A673 (cell line): ENCODE data around the gene NCAPH2. TPM values are rescaled to one million over a fixed set of nuclear protein-coding genes. Genes with fewer than 3 reads are reported as not detected.

ENCODE experiments used
- BruUV-seq: library from RNA; stranded (reverse); fragments of 400-500 nt; replicated peaks from 2 replicates; lab custom pipeline; 2021; lab: Mats Ljungman, UMichigan
- CTCF ChIA-PET: fragments of 300-600 bp; sonication (Branson Sonifier 250); formaldehyde crosslinking; loops from one replicate; lab custom pipeline; 2022; ENCODE audit warnings: antibody characterized with exemption; lab: Charles Lee
- POLR2A ChIA-PET: fragments of 300-600 bp; sonication (Branson Sonifier 250); formaldehyde crosslinking; loops from one replicate; lab custom pipeline; 2022; ENCODE audit warnings: antibody characterized with exemption; ENCODE audit not compliant: low non-redundant PET; lab: Charles Lee
- DNase-seq: peaks from one replicate; pipeline ENCODE4 v3.0.0-alpha.2; 2015; ENCODE audit warnings: low spot score
- H3K27ac ChIP-seq: fragments of 200-600 bp; sonication (generic); 2 replicates; pipeline ENCODE4 v1.5.1; 2016; ENCODE audit warnings: mixed run types, low read depth, mild to moderate bottlenecking, mixed read lengths, antibody characterized with exemption, low read length; ENCODE audit not compliant: poor library complexity, severe bottlenecking
- H3K27me3 ChIP-seq: fragments of 200-600 bp; sonication (generic); replicated peaks from 2 replicates; pipeline ENCODE4 v1.6.1; 2017; ENCODE audit warnings: mixed run types, low read depth, mild to moderate bottlenecking, mixed read lengths, antibody characterized with exemption, low read length; ENCODE audit not compliant: insufficient read depth, poor library complexity
- H3K36me3 ChIP-seq: fragments of 200-600 bp; sonication (generic); 2 replicates; pipeline ENCODE4 v1.6.1; 2016; ENCODE audit warnings: mixed run types, mild to moderate bottlenecking, mixed read lengths, antibody characterized with exemption, low read length; ENCODE audit not compliant: insufficient read depth, poor library complexity, severe bottlenecking
- H3K4me1 ChIP-seq: fragments of 200-600 bp; sonication (generic); 2 replicates; pipeline ENCODE4 v1.6.1; 2017; ENCODE audit warnings: mixed run types, mild to moderate bottlenecking, mixed read lengths, antibody characterized with exemption, low read length; ENCODE audit not compliant: insufficient read depth, poor library complexity, severe bottlenecking
- H3K4me3 ChIP-seq: fragments of 200-600 bp; sonication (generic); 2 replicates; pipeline ENCODE4 v1.5.1; 2016; ENCODE audit warnings: low read depth, mixed run types, mild to moderate bottlenecking, mixed read lengths, low read length; ENCODE audit not compliant: poor library complexity, severe bottlenecking
- H3K9me3 ChIP-seq: fragments of 200-600 bp; sonication (generic); 2 replicates; pipeline ENCODE4 v1.6.1; 2016; ENCODE audit warnings: mixed run types, low read depth, mild to moderate bottlenecking, mixed read lengths, antibody characterized with exemption, low read length; ENCODE audit not compliant: poor library complexity, severe bottlenecking
- EZH2 ChIP-seq: fragments of 200-600 bp; sonication (generic); IDR thresholded peaks from 2 replicates; pipeline ENCODE4 v1.6.1; 2017; ENCODE audit warnings: borderline replicate concordance, low read depth, mild to moderate bottlenecking, mixed read lengths, antibody characterized with exemption, low read length; ENCODE audit not compliant: poor library complexity, severe bottlenecking
- intact Hi-C: fragments of 100-400 bp; cut with micrococcal nuclease; formaldehyde crosslinking; loops from one replicate; pipeline ENCODE4 v1.10.0; 2022; ENCODE audit not compliant: unreplicated experiment
- total RNA-seq: library from RNA; stranded (reverse); gene quantifications from 2 replicates; pipeline ENCODE4 v1.2.3, GENCODE V29; 2021
- TF ChIP-seq, protein P1 (sequence below): fragments of 300-800, 200-600 bp; sonication (generic); conservative IDR thresholded peaks from 2 replicates; pipeline ENCODE4 v1.5.1; 2017; ENCODE audit warnings: low read depth, mild to moderate bottlenecking, antibody characterized with exemption, low read length, moderate library complexity, mixed read lengths

NCAPH2 gene
- total RNA-seq, 1 experiment from 2014 or later = 135 TPM

DNA sequence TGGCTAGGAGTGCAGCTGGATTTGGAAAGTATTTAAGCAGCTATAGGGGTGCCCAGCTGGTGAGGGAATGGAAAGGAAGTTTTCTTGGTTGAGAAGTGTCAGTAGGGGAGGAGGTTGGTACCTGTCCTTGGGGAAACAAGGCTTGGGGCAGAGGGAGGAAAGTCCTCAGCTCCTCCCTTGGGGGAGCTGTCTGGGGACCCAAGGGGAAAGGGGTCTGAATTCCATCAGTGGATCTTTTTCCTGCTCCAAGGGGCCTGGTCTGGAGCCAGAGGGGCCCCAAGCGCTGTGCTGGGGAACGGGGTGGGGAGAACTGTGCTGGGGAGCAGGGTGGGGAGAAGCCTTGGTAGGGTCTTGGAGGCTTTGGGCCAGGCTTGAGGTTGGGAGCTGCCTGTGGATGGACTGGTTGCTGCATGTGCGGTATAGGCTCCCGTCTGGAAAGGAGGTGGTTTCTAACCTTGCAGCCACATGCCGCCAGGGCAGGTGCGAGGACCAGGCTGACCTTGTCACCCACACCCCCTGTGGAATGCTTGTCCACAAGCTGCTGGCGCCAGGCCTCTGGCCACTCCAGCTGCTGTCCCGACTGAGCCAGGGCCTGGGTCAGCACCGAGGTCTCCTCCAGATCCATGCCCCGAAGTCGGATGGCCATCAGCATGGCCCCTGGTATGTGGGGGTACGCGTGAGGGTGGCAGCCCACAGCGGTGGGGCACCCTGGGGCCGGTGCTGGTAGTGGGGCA is 20.8 kb downstream of the NCAPH2 start:
- no peak overlapping the region for H3K27ac ChIP-seq
- BruUV-seq = no TSS peak
- peaks cover 10% of the 10 kb centered on the region for H3K36me3 ChIP-seq
- peaks cover 30% of the 10 kb centered on the region for H3K4me1 ChIP-seq
- no peak for DNase-seq
- ChIA-PET CTCF (no interaction called here), POLR2A (no interaction called here)
- intact Hi-C loops = no loop called here
- no peak for TF ChIP-seq EZH2
- TF ChIP-seq, protein P1, sequence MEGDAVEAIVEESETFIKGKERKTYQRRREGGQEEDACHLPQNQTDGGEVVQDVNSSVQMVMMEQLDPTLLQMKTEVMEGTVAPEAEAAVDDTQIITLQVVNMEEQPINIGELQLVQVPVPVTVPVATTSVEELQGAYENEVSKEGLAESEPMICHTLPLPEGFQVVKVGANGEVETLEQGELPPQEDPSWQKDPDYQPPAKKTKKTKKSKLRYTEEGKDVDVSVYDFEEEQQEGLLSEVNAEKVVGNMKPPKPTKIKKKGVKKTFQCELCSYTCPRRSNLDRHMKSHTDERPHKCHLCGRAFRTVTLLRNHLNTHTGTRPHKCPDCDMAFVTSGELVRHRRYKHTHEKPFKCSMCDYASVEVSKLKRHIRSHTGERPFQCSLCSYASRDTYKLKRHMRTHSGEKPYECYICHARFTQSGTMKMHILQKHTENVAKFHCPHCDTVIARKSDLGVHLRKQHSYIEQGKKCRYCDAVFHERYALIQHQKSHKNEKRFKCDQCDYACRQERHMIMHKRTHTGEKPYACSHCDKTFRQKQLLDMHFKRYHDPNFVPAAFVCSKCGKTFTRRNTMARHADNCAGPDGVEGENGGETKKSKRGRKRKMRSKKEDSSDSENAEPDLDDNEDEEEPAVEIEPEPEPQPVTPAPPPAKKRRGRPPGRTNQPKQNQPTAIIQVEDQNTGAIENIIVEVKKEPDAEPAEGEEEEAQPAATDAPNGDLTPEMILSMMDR = no peak
- H3K27me3 ChIP-seq = peaks cover 23% of the 10 kb centered on the region
- no peak overlapping the region for H3K4me3 ChIP-seq
- no peaks in the 10 kb centered on the region for H3K9me3 ChIP-seq

- peaks cover 23% of the 10 kb centered on the region for H3K27me3 ChIP-seq
- DNase-seq = no peak
- peaks cover 4% of the 10 kb centered on the region for H3K36me3 ChIP-seq
- H3K9me3 ChIP-seq = no peaks in the 10 kb centered on the region
- intact Hi-C loops = no loop called here
- TF ChIP-seq, protein P1 = no peak
- no peak for TF ChIP-seq EZH2
- no peak overlapping the region for H3K27ac ChIP-seq
- CTCF ChIA-PET = no interaction called here
- peaks cover 27% of the 10 kb centered on the region for H3K4me1 ChIP-seq
- peak overlapping the region; percentile 46 for H3K4me3 ChIP-seq
- no TSS peak for BruUV-seq
- POLR2A ChIA-PET = interaction anchor here (0.6 kb wide), 1 partner anchor 19 kb away, joined by 6 read pairs; no protein-coding TSS in a partner anchor
These were observed 21.4 kb downstream of the NCAPH2 start for GRCh38 chr22:50529416-50529896.

DNA sequence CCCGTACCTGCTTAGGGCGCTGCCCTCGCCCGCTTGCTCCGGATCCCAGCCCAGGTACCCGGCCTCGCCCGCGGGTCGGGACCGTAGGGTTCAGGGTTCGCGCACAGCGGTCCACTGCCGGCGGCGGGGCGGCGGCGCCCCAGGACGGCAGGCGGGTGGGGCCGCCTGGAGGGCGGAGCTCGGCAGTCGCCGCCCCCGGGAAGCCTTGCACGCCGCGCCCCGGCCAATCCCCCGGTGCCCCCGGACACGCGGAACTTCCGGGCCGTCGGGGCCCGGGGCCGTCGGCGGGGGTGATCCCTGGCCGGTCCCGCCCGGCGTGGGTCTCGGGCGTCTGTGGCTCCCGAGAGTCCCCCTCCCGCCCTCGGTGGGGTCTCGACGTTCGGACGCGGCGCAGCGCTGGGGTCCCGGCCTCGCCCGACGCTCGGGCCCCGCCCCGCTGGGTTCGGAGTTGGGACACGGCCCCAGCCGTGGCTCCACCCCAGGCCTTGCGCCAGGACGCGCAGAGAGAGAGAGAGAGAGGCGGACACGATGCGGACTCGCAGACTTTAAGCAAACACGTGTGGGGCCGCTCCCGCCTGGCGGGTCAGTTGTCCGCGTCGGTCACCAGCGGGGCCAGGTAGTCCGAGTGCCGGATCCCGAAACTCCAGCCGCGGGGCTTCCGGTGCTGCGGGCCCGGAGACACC is 22.0 kb downstream of the NCAPH2 start, which contains the start of gene TYMP:
TYMP (minus strand) TSS at position 116 of the 683 bp plus-strand sequence. CDS start 303 bp downstream, outside the sequence.
- intact Hi-C loops = no loop called here
- Histone ChIP-seq H3K4me1 (peaks cover 22% of the 10 kb centered on the region), H3K4me3 (peak within 1 kb of the TSS; percentile 46), H3K36me3 (no peaks in the 10 kb centered on the region), H3K27me3 (peaks cover 23% of the 10 kb centered on the region), H3K27ac (no peak within 1 kb of the TSS), H3K9me3 (no peaks in the 10 kb centered on the region)
- no TSS peak for BruUV-seq
- ChIA-PET POLR2A (interaction anchor here (0.6 kb wide), 1 partner anchor 18 kb away, joined by 6 read pairs; no protein-coding TSS in a partner anchor), CTCF (no interaction called here)
- TF ChIP-seq, protein P1 = no peak
- TF ChIP-seq EZH2 = no peak
- no peak for DNase-seq
